ENCODE measurements around the gene CNTNAP2. TPM values are rescaled to one million over a fixed set of nuclear protein-coding genes. Genes with fewer than 3 reads are reported as not detected.

Gene CNTNAP2
- total RNA-seq, 1 experiment from 2014 or later = 64.5 TPM

GRCh38 chr7:148177972-148178371, 2061.4 kb downstream of the CNTNAP2 start:
- Histone ChIP-seq H2AFZ (ENCODE audit: low read length) (no peak overlapping the region), H3K23me2 (ENCODE audit: insufficient read length, low read depth, low read length, poor library complexity, severe bottlenecking) (no peaks in the 10 kb centered on the region), H3K56ac (ENCODE audit: insufficient read length, low read depth, low read length) (no peak overlapping the region), H2BK120ac (ENCODE audit: low read depth, low read length, poor library complexity, severe bottlenecking) (no peak overlapping the region), H3K14ac (ENCODE audit: insufficient read depth, low read length) (no peak overlapping the region), H3K79me1 (ENCODE audit: insufficient read depth, low read depth, low read length, poor library complexity, severe bottlenecking) (no peaks in the 10 kb centered on the region), H3K4ac (ENCODE audit: low read depth, low read length) (no peak overlapping the region), H4K8ac (replicated peaks; ENCODE audit: insufficient read length, low read depth, low read length) (no peak overlapping the region), H2AK5ac (ENCODE audit: insufficient read length, low read length) (no peak overlapping the region), H4K91ac (ENCODE audit: insufficient read length, low read depth, low read length) (no peak overlapping the region), H2BK5ac (ENCODE audit: insufficient read length, low read length) (no peak overlapping the region), H2BK20ac (ENCODE audit: low read depth, low read length, poor library complexity, severe bottlenecking) (no peak overlapping the region), H2BK15ac (ENCODE audit: low read depth, low read length) (no peak overlapping the region), H3K79me2 (ENCODE audit: insufficient read depth, low read length) (no peaks in the 10 kb centered on the region), H3K9me3 (ENCODE audit: control insufficient read depth, low read depth, low read length) (no peaks in the 10 kb centered on the region), H3K4me1 (ENCODE audit: insufficient read depth, low read length) (no peaks in the 10 kb centered on the region; the same call in 1 of the 2 replicates), H4K5ac (ENCODE audit: insufficient read length, low read depth, low read length) (no peak overlapping the region), H3K27me3 (ENCODE audit: insufficient read depth, low read length) (no peaks in the 10 kb centered on the region), H3K18ac (ENCODE audit: insufficient read length, low read depth, low read length) (no peak overlapping the region), H4K20me1 (ENCODE audit: control insufficient read depth, insufficient read depth, insufficient read length) (no peaks in the 10 kb centered on the region), H3K23ac (ENCODE audit: insufficient read length, low read depth, low read length) (no peak overlapping the region), H3K9ac (ENCODE audit: extremely low read depth, insufficient read length, low read length) (no peak overlapping the region), H3T11ph (ENCODE audit: low read length) (no peak overlapping the region), H3K4me2 (ENCODE audit: insufficient read depth, insufficient read length, low read length) (no peak overlapping the region), H2BK12ac (ENCODE audit: insufficient read length, low read depth, low read length) (no peak overlapping the region), H3K27ac (ENCODE audit: insufficient read length, low read depth, low read length) (no peak overlapping the region)
- no peaks in the 10 kb centered on the region for H3K9me3 Mint-ChIP-seq
- DNase-seq = no peak
- H3K27ac Mint-ChIP-seq = no peak overlapping the region
- no peaks in the 10 kb centered on the region for H3K4me1 Mint-ChIP-seq
- no peaks in the 10 kb centered on the region for H3K36me3 Mint-ChIP-seq (ENCODE audit: insufficient read depth in 1 of 3, low read depth in 3 of 3)
- no peak for TF ChIP-seq CTCF (conservative IDR thresholded peaks at IDR 0.05)
- no peak overlapping the region for H3K4me3 Mint-ChIP-seq
- peaks cover 2% of the 10 kb centered on the region for H3K27me3 Mint-ChIP-seq (ENCODE audit: low read depth)
